HL-60 (cell line): ENCODE measurements around the gene CYP2F1.
"Not testable (repeated sequence)": the region's sequence is repeated elsewhere in the genome, so short reads cannot be mapped to it uniquely, and the experiment has no call there.

ENCODE experiments used
- DNase-seq, 2 experiments: peaks; one replicate each; pipeline ENCODE4 v3.0.0-alpha.2; 2010 to 2020; ENCODE audit warnings: low read depth in 1 of 2, low spot score in 1 of 2
- H3K27ac ChIP-seq: fragments of 250-450 bp; sonication (Bioruptor Pico); replicated peaks from 2 replicates; pipeline ENCODE4 v1.5.1; 2020; ENCODE audit warnings: mild to moderate bottlenecking, moderate library complexity
- H3K27me3 ChIP-seq: fragments of 250-450 bp; sonication (Bioruptor Pico); 2 replicates; pipeline ENCODE4 v1.5.1; 2021; ENCODE audit warnings: mild to moderate bottlenecking, moderate library complexity; ENCODE audit not compliant: insufficient read depth, poor library complexity, severe bottlenecking
- H3K4me3 ChIP-seq: replicated peaks from 2 replicates; pipeline ENCODE4 v1.5.1; 2011; ENCODE audit warnings: mild to moderate bottlenecking, control low read depth, low read length; ENCODE audit not compliant: insufficient read depth
- GABPA ChIP-seq: IDR thresholded peaks from 2 replicates; pipeline ENCODE4 v1.6.1; 2012; ENCODE audit warnings: low read depth
- POLR2AphosphoS5 ChIP-seq: IDR thresholded peaks from 2 replicates; pipeline ENCODE4 v1.6.1; 2012; ENCODE audit warnings: low read depth
- REST ChIP-seq: IDR thresholded peaks from 2 replicates; pipeline ENCODE4 v1.6.1; 2012; ENCODE audit warnings: low read depth; ENCODE audit not compliant: insufficient replicate concordance
- SPI1 ChIP-seq: IDR thresholded peaks from 2 replicates; pipeline ENCODE4 v1.6.1; 2012; ENCODE audit warnings: low read depth, mild to moderate bottlenecking, borderline replicate concordance
- TF ChIP-seq, protein P1 (sequence below): IDR thresholded peaks from one replicate; pipeline ENCODE4 v1.5.1; 2011; ENCODE audit warnings: low read length, control low read depth, inconsistent platforms; ENCODE audit not compliant: insufficient read depth

Gene CYP2F1

GRCh38 chr19:41136636-41137455 is 22.6 kb downstream of the CYP2F1 start:
- TF ChIP-seq, protein P1, sequence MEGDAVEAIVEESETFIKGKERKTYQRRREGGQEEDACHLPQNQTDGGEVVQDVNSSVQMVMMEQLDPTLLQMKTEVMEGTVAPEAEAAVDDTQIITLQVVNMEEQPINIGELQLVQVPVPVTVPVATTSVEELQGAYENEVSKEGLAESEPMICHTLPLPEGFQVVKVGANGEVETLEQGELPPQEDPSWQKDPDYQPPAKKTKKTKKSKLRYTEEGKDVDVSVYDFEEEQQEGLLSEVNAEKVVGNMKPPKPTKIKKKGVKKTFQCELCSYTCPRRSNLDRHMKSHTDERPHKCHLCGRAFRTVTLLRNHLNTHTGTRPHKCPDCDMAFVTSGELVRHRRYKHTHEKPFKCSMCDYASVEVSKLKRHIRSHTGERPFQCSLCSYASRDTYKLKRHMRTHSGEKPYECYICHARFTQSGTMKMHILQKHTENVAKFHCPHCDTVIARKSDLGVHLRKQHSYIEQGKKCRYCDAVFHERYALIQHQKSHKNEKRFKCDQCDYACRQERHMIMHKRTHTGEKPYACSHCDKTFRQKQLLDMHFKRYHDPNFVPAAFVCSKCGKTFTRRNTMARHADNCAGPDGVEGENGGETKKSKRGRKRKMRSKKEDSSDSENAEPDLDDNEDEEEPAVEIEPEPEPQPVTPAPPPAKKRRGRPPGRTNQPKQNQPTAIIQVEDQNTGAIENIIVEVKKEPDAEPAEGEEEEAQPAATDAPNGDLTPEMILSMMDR: no peak
- TF ChIP-seq GABPA (no peak), REST (no peak), SPI1 (no peak), POLR2AphosphoS5 (no peak)
- no peak overlapping the region for H3K4me3 ChIP-seq
- no peak for DNase-seq
- no peak overlapping the region for H3K27ac ChIP-seq
- peaks cover 2% of the 10 kb centered on the region for H3K27me3 ChIP-seq

DNA sequence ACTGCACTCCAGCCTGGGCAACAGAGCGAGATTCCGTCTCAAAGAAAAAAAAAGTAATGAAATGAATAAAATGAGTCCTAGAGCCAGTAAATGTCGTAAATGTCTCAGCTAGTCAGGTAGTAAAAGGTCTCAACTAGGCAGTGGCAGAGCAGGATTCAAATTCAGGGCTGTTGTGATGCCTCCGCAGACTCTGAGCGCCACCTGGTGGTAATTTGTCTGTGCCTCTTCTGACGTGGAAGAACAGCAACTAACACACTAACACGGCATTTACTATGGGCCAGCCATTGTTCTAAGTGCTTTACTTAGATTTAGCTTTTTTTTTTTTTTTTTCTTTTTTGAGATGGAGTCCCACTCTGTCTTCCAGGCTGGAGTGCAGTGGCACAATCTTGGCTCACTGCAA is 30.2 kb downstream of the CYP2F1 start:
- Histone ChIP-seq H3K27ac (no peak overlapping the region), H3K4me3 (no peak overlapping the region), H3K27me3 (no peaks in the 10 kb centered on the region)
- DNase-seq: peak; percentile 55 to 81
- TF ChIP-seq, protein P1: peak; percentile 87
- TF ChIP-seq SPI1: no peak

GRCh38 chr19:41149831-41150230 is 35.6 kb downstream of the CYP2F1 start:
- Histone ChIP-seq H3K27ac (no peak overlapping the region), H3K27me3 (no peaks in the 10 kb centered on the region), H3K4me3 (no peak overlapping the region)
- TF ChIP-seq SPI1: no peak
- TF ChIP-seq, protein P1: no peak
- no peak for TF ChIP-seq REST
- TF ChIP-seq GABPA: no peak
- TF ChIP-seq POLR2AphosphoS5: no peak
- DNase-seq: no peak

- not testable (repeated sequence) for H3K27ac ChIP-seq, H3K27me3 ChIP-seq, H3K4me3 ChIP-seq, DNase-seq
Measured at GRCh38 chr19:41150986-41151385, 36.8 kb downstream of the CYP2F1 start.
